IMR-90 (cell line): ENCODE data around the gene CYP2W1. TPM values are rescaled to one million over a fixed set of nuclear protein-coding genes. Genes with fewer than 3 reads are reported as not detected.

Experiments
- ATAC-seq: fragments of 200-7000 bp; cut with Tn5 transposase; 2 replicates; pipeline ENCODE4 v1.9.1; 2020; ENCODE audit warnings: low read depth, mild to moderate bottlenecking, moderate library complexity
- BruUV-seq: library from RNA; stranded (reverse); fragments of 400-500 nt; replicated peaks from 2 replicates; lab custom pipeline; 2021; lab: Mats Ljungman, UMichigan
- CTCF ChIA-PET: fragments of 300-600 bp; formaldehyde crosslinking; extraction: SDS; loops from one replicate; lab custom pipeline; 2021; ENCODE audit warnings: antibody characterized with exemption; lab: Yijun Ruan, JAX
- POLR2A ChIA-PET: fragments of 300-600 bp; sonication (Branson Sonifier 250); formaldehyde crosslinking; loops from one replicate; lab custom pipeline; 2022; ENCODE audit warnings: antibody characterized with exemption; ENCODE audit not compliant: unreplicated experiment; lab: Charles Lee
- DNase-seq: peaks from one replicate; pipeline ENCODE4 v3.0.0; 2013
- H2AFZ ChIP-seq: replicated peaks from 2 replicates; pipeline ENCODE3; 2013; ENCODE audit warnings: low read length, mild to moderate bottlenecking; ENCODE audit not compliant: poor library complexity
- H2AK5ac ChIP-seq: 2 replicates; pipeline ENCODE4 v1.6.1; 2013; ENCODE audit warnings: low read depth, low read length, inconsistent platforms
- H2AK9ac ChIP-seq: replicated peaks from 2 replicates; pipeline ENCODE3; 2013; ENCODE audit warnings: mild to moderate bottlenecking, low read depth, low read length, moderate library complexity; ENCODE audit not compliant: poor library complexity
- H2BK120ac ChIP-seq: 2 replicates; pipeline ENCODE4 v1.6.1; 2013; ENCODE audit warnings: low read depth, low read length, inconsistent platforms
- H2BK15ac ChIP-seq: 3 replicates; pipeline ENCODE4 v1.6.1; 2013; ENCODE audit warnings: low read depth, low read length, inconsistent platforms
- H2BK20ac ChIP-seq: 2 replicates; pipeline ENCODE4 v1.6.1; 2013; ENCODE audit warnings: low read depth, mild to moderate bottlenecking, inconsistent platforms, low read length, moderate library complexity
- H2BK5ac ChIP-seq: 2 replicates; pipeline ENCODE4 v1.6.1; 2013; ENCODE audit warnings: mild to moderate bottlenecking, low read depth, low read length, inconsistent platforms; ENCODE audit not compliant: poor library complexity, severe bottlenecking
- H3K14ac ChIP-seq: replicated peaks from 2 replicates; pipeline ENCODE4 v1.6.1; 2013; ENCODE audit warnings: low read depth, low read length, inconsistent platforms
- H3K18ac ChIP-seq: 2 replicates; pipeline ENCODE4 v1.6.1; 2013; ENCODE audit warnings: low read depth, low read length, control low read depth
- H3K23ac ChIP-seq: 2 replicates; pipeline ENCODE4 v1.6.1; 2013; ENCODE audit warnings: low read depth, low read length, inconsistent platforms
- H3K27ac ChIP-seq: 2 replicates; pipeline ENCODE4 v1.5.1; 2013; ENCODE audit warnings: mild to moderate bottlenecking, control low read depth, low read length; ENCODE audit not compliant: insufficient read depth
- H3K27me3 ChIP-seq: 2 replicates; pipeline ENCODE4 v1.6.1; 2013; ENCODE audit warnings: low read length; ENCODE audit not compliant: control insufficient read depth, insufficient read depth
- H3K36me3 ChIP-seq: 2 replicates; pipeline ENCODE4 v1.6.1; 2013; ENCODE audit warnings: low read length, mixed read lengths; ENCODE audit not compliant: control insufficient read depth, insufficient read depth
- H3K4ac ChIP-seq: 2 replicates; pipeline ENCODE4 v1.6.1; 2013; ENCODE audit warnings: low read depth, low read length, inconsistent platforms
- H3K4me1 ChIP-seq: 2 replicates; pipeline ENCODE4 v1.6.1; 2013; ENCODE audit warnings: low read length, mixed read lengths; ENCODE audit not compliant: control insufficient read depth, insufficient read depth
- H3K4me2 ChIP-seq: 2 replicates; pipeline ENCODE4 v1.6.1; 2013; ENCODE audit warnings: low read depth, mild to moderate bottlenecking, control low read depth, low read length, moderate library complexity
- H3K4me3 ChIP-seq: 2 replicates; pipeline ENCODE4 v1.5.1; 2013; ENCODE audit warnings: low read depth, mild to moderate bottlenecking, control low read depth, low read length, moderate library complexity; ENCODE audit not compliant: insufficient read depth
- H3K56ac ChIP-seq: 2 replicates; pipeline ENCODE4 v1.6.1; 2013; ENCODE audit warnings: low read length, inconsistent platforms; ENCODE audit not compliant: insufficient read depth; ENCODE audit errors: extremely low read depth
- H3K79me1 ChIP-seq, 2 experiments: 2 replicates each; pipeline ENCODE4 v1.6.1; 2013; ENCODE audit warnings: low read length in 2 of 2, inconsistent platforms in 1 of 2, low read depth in 1 of 2
- H3K9ac ChIP-seq: 2 replicates; pipeline ENCODE4 v1.6.1; 2013; ENCODE audit warnings: low read depth, low read length, control low read depth
- H3K9me1 ChIP-seq: 2 replicates; pipeline ENCODE4 v1.6.1; 2013; ENCODE audit warnings: low read length, inconsistent platforms; ENCODE audit not compliant: insufficient read depth
- H3K9me3 ChIP-seq: 2 replicates; pipeline ENCODE4 v1.6.1; 2013; ENCODE audit warnings: low read length; ENCODE audit not compliant: control insufficient read depth, insufficient read depth
- H4K20me1 ChIP-seq: 2 replicates; pipeline ENCODE4 v1.6.1; 2013; ENCODE audit warnings: low read length, inconsistent platforms; ENCODE audit not compliant: insufficient read depth
- H4K5ac ChIP-seq: 2 replicates; pipeline ENCODE4 v1.6.1; 2013; ENCODE audit warnings: mild to moderate bottlenecking, low read depth, low read length, control low read depth
- H4K8ac ChIP-seq, 2 experiments: 2 replicates each; pipeline ENCODE4 v1.6.1; 2013; ENCODE audit warnings: low read depth in 2 of 2, low read length in 2 of 2, control low read depth in 1 of 2, inconsistent platforms in 1 of 2
- H4K91ac ChIP-seq: 2 replicates; pipeline ENCODE4 v1.6.1; 2013; ENCODE audit warnings: low read depth, low read length, inconsistent platforms; ENCODE audit not compliant: insufficient read depth
- BHLHE40 ChIP-seq: fragments of 150-350 bp; IDR thresholded peaks from 2 replicates; pipeline ENCODE4 v1.6.1; 2016; ENCODE audit warnings: mild to moderate bottlenecking, low read depth, low read length
- CEBPB ChIP-seq: IDR thresholded peaks from 2 replicates; pipeline ENCODE4 v1.6.1; 2012; ENCODE audit warnings: low read depth, low read length, improper control_type of control experiment
- CHD1 ChIP-seq: IDR thresholded peaks from 2 replicates; pipeline ENCODE4 v1.6.1; 2012; ENCODE audit warnings: low read depth, low read length, improper control_type of control experiment
- FOS ChIP-seq: fragments of 150-350 bp; IDR thresholded peaks from 2 replicates; pipeline ENCODE4 v1.6.1; 2016; ENCODE audit warnings: low read depth, low read length
- MAFK ChIP-seq: IDR thresholded peaks from 2 replicates; pipeline ENCODE4 v1.6.1; 2012; ENCODE audit warnings: low read depth, low read length, improper control_type of control experiment
- MAZ ChIP-seq: IDR thresholded peaks from 2 replicates; pipeline ENCODE4 v1.6.1; 2012; ENCODE audit warnings: low read depth, mild to moderate bottlenecking, low read length, improper control_type of control experiment, moderate library complexity, borderline replicate concordance
- MXI1 ChIP-seq: IDR thresholded peaks from 2 replicates; pipeline ENCODE4 v1.6.1; 2012; ENCODE audit warnings: low read depth, mild to moderate bottlenecking, low read length, moderate library complexity, borderline replicate concordance
- POLR2A ChIP-seq: IDR thresholded peaks from 2 replicates; pipeline ENCODE4 v1.6.1; 2012; ENCODE audit warnings: mild to moderate bottlenecking, low read depth, low read length
- RAD21 ChIP-seq: IDR thresholded peaks from 2 replicates; pipeline ENCODE4 v1.6.1; 2012; ENCODE audit warnings: low read length, improper control_type of control experiment
- RCOR1 ChIP-seq: IDR thresholded peaks from 2 replicates; pipeline ENCODE4 v1.6.1; 2012; ENCODE audit warnings: mild to moderate bottlenecking, low read length, improper control_type of control experiment; ENCODE audit not compliant: insufficient replicate concordance
- RFX5 ChIP-seq: IDR thresholded peaks from 2 replicates; pipeline ENCODE4 v1.8.0; 2012; ENCODE audit warnings: low read depth, mild to moderate bottlenecking, low read length, moderate library complexity
- SMC3 ChIP-seq: fragments of 150-350 bp; IDR thresholded peaks from 2 replicates; pipeline ENCODE4 v1.6.1; 2016; ENCODE audit warnings: low read depth, mild to moderate bottlenecking, antibody characterized with exemption, low read length, moderate library complexity
- WGBS, 2 experiments: methylation state at CpG; one replicate each; pipeline versions ENCODE4 v1.1.5 to v1.1.7; 2013; ENCODE audit warnings: missing lambda C conversion rate in 2 of 2; ENCODE audit not compliant: insufficient read length in 1 of 2; ENCODE audit errors: extremely low coverage in 2 of 2; 5-methylcytosine and 5-hydroxymethylcytosine counted together
- dilution Hi-C: fragments of 300-500 bp; cut with HindIII; formaldehyde crosslinking; loops from one replicate; pipeline ENCODE4 v1.14.3; 2018; ENCODE audit warnings: low sequenced_read_pairs; ENCODE audit not compliant: unreplicated experiment
- in situ Hi-C: fragments of 300-500 bp; cut with MboI; formaldehyde crosslinking; loops from 3 replicates; pipeline ENCODE4 v1.14.3; 2019; ENCODE audit warnings: low sequenced_read_pairs, inconsistent platforms, mixed read lengths
- intact Hi-C: fragments of 100-400 bp; cut with micrococcal nuclease; formaldehyde crosslinking; loops from 2 replicates; pipeline ENCODE4 v1.10.0; 2022
- polyA plus RNA-seq, 3 experiments: library from polyadenylated mRNA; depleted of rRNA; stranded (reverse); fragments of >200 nt; gene quantifications; 2 replicates each; pipeline ENCODE4 v1.2.3, GENCODE V29; 2012; ENCODE audit warnings: low replicate concordance in 1 of 3
- total RNA-seq: library from RNA; depleted of rRNA; stranded (reverse); fragments of >200 nt; gene quantifications from 2 replicates; pipeline ENCODE4 v1.2.3, GENCODE V29; 2012
- TF ChIP-seq, protein P1 (sequence below): conservative IDR thresholded peaks from 2 replicates; pipeline ENCODE4 v1.5.1; 2012; ENCODE audit warnings: mild to moderate bottlenecking, low read depth, low read length, improper control_type of control experiment
- TF ChIP-seq, protein P2 (sequence below): fragments of 150-350 bp; IDR thresholded peaks from 2 replicates; pipeline ENCODE4 v1.6.1; 2016; ENCODE audit warnings: low read depth, mild to moderate bottlenecking, low read length, moderate library complexity, borderline replicate concordance
- TF ChIP-seq, protein P3 (sequence below): fragments of 150-350 bp; IDR thresholded peaks from 2 replicates; pipeline ENCODE4 v1.6.1; 2017; ENCODE audit warnings: mild to moderate bottlenecking, antibody characterized with exemption, low read length, low read depth

The CYP2W1 gene
- total and polyA plus RNA-seq, 2 of the 4 experiments (the other 2 are of a cell fraction) = not detected

DNA sequence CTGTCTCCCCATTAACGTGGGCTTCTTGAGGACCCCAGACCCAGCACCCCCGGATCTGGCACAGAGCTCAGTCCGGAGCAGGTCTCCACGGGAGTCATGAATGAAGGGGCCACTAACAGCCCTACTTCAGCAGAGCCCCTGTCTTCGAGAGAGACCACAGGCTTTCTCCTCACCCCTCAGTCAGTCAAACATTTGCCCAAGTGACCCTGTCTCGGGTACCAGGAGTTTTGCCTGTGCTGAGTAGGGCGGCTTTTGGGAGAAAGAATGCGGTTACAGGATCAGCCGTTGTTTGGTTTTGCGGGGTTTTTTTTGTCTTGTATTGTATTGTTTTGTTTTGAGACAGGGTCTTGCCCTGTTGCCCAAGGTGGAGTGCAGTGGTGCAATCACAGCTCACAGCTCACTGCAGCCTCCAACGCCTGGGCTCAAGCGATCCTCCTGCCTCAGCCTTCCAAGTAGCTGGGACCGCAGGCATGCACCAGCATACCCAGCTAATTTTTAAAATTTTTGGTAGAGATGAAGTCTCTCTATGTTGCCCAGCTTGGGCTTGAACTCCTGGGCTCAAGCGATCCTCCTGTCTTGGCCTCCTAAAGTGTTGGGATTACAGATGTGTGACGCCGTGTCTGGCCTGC, 45.0 kb upstream of the CYP2W1 start:
- Histone ChIP-seq H4K8ac (no peak overlapping the region), H3K4me2 (no peak overlapping the region), H3K79me1 (no peaks in the 10 kb centered on the region), H3K18ac (no peak overlapping the region), H2BK15ac (no peak overlapping the region), H4K5ac (no peak overlapping the region), H2BK5ac (no peak overlapping the region), H4K20me1 (no peaks in the 10 kb centered on the region), H3K27me3 (peaks cover 6% of the 10 kb centered on the region), H4K91ac (no peak overlapping the region), H3K9me1 (no peaks in the 10 kb centered on the region), H2AFZ (no peak overlapping the region), H2BK120ac (no peak overlapping the region), H3K9me3 (no peaks in the 10 kb centered on the region), H2AK9ac (no peak overlapping the region), H3K4me1 (no peaks in the 10 kb centered on the region), H3K9ac (no peak overlapping the region), H3K4me3 (no peak overlapping the region), H3K36me3 (no peaks in the 10 kb centered on the region), H3K23ac (no peak overlapping the region), H3K27ac (no peak overlapping the region), H3K56ac (no peak overlapping the region), H3K4ac (no peak overlapping the region), H2AK5ac (no peak overlapping the region), H2BK20ac (no peak overlapping the region), H3K14ac (no peak overlapping the region)
- TF ChIP-seq RAD21 = no peak
- no peak for TF ChIP-seq FOS
- TF ChIP-seq, protein P1, sequence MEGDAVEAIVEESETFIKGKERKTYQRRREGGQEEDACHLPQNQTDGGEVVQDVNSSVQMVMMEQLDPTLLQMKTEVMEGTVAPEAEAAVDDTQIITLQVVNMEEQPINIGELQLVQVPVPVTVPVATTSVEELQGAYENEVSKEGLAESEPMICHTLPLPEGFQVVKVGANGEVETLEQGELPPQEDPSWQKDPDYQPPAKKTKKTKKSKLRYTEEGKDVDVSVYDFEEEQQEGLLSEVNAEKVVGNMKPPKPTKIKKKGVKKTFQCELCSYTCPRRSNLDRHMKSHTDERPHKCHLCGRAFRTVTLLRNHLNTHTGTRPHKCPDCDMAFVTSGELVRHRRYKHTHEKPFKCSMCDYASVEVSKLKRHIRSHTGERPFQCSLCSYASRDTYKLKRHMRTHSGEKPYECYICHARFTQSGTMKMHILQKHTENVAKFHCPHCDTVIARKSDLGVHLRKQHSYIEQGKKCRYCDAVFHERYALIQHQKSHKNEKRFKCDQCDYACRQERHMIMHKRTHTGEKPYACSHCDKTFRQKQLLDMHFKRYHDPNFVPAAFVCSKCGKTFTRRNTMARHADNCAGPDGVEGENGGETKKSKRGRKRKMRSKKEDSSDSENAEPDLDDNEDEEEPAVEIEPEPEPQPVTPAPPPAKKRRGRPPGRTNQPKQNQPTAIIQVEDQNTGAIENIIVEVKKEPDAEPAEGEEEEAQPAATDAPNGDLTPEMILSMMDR = no peak
- TF ChIP-seq BHLHE40 = no peak
- no peak for TF ChIP-seq MAZ
- no peak for TF ChIP-seq RFX5
- TF ChIP-seq CEBPB = no peak
- TF ChIP-seq MXI1 = no peak
- TF ChIP-seq, protein P2, sequence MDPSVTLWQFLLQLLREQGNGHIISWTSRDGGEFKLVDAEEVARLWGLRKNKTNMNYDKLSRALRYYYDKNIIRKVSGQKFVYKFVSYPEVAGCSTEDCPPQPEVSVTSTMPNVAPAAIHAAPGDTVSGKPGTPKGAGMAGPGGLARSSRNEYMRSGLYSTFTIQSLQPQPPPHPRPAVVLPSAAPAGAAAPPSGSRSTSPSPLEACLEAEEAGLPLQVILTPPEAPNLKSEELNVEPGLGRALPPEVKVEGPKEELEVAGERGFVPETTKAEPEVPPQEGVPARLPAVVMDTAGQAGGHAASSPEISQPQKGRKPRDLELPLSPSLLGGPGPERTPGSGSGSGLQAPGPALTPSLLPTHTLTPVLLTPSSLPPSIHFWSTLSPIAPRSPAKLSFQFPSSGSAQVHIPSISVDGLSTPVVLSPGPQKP = no peak
- TF ChIP-seq MAFK = no peak
- no peak for TF ChIP-seq RCOR1
- no peak for TF ChIP-seq SMC3
- no peak for TF ChIP-seq POLR2A
- TF ChIP-seq CHD1 = no peak
- TF ChIP-seq, protein P3, sequence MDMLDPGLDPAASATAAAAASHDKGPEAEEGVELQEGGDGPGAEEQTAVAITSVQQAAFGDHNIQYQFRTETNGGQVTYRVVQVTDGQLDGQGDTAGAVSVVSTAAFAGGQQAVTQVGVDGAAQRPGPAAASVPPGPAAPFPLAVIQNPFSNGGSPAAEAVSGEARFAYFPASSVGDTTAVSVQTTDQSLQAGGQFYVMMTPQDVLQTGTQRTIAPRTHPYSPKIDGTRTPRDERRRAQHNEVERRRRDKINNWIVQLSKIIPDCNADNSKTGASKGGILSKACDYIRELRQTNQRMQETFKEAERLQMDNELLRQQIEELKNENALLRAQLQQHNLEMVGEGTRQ = no peak
- ChIA-PET POLR2A (no interaction called here), CTCF (no interaction called here)
- DNase-seq = no peak
- dilution Hi-C loops (no loop called here), intact Hi-C loops (no loop called here), in situ Hi-C loops (no loop called here)
- WGBS, 2 experiments = 88% methylated on average over 4 of the region's 16 CpGs; no CpG with 5 or more reads in 1 of the 2 experiments
- BruUV-seq = no TSS peak
- ATAC-seq = no peak
